MCF 10A (cell line): ENCODE data around the gene PDE9A. TPM values are rescaled to one million over a fixed set of nuclear protein-coding genes. Genes with fewer than 3 reads are reported as not detected.

ENCODE experiments used
- BruUV-seq: library from RNA; stranded (reverse); fragments of 400-500 nt; replicated peaks from 2 replicates; lab custom pipeline; 2021; lab: Mats Ljungman, UMichigan
- CTCF ChIA-PET: fragments of 300-600 bp; sonication (Branson Sonifier 250); formaldehyde crosslinking; extraction: SDS; loops from one replicate; lab custom pipeline; 2021; ENCODE audit warnings: antibody characterized with exemption, inconsistent platforms; lab: Yijun Ruan, JAX
- POLR2A ChIA-PET: fragments of 300-600, 350-650 bp; sonication (Branson Sonifier 250); formaldehyde crosslinking; extraction: SDS; loops from one replicate; lab custom pipeline; 2020; ENCODE audit warnings: antibody characterized with exemption, inconsistent platforms; lab: Yijun Ruan, JAX
- DNase-seq: peaks from one replicate; pipeline ENCODE4 v3.0.0-alpha.2; 2018; ENCODE audit not compliant: unreplicated experiment
- H3K27ac Mint-ChIP-seq: one replicate; pipeline ENCODE4 v1.8.0; 2022; ENCODE audit warnings: mild to moderate bottlenecking, low read depth, mixed read lengths; ENCODE audit not compliant: unreplicated experiment
- H3K27me3 Mint-ChIP-seq: one replicate; pipeline ENCODE4 v1.8.0; 2022; ENCODE audit warnings: mixed read lengths; ENCODE audit not compliant: insufficient read depth, unreplicated experiment
- H3K36me3 Mint-ChIP-seq: one replicate; pipeline ENCODE4 v1.8.0; 2022; ENCODE audit warnings: mild to moderate bottlenecking, moderate library complexity, mixed read lengths; ENCODE audit not compliant: insufficient read depth, unreplicated experiment
- H3K4me1 Mint-ChIP-seq: one replicate; pipeline ENCODE4 v1.8.0; 2022; ENCODE audit warnings: mixed read lengths; ENCODE audit not compliant: insufficient read depth, unreplicated experiment
- H3K4me3 Mint-ChIP-seq: one replicate; pipeline ENCODE4 v1.8.0; 2022; ENCODE audit warnings: mild to moderate bottlenecking, moderate library complexity, mixed read lengths; ENCODE audit not compliant: unreplicated experiment
- H3K9me3 Mint-ChIP-seq: one replicate; pipeline ENCODE4 v1.8.0; 2022; ENCODE audit warnings: mixed read lengths; ENCODE audit not compliant: unreplicated experiment
- intact Hi-C: fragments of 100-400 bp; cut with micrococcal nuclease; formaldehyde crosslinking; loops from 2 replicates; pipeline ENCODE4 v1.14.1; 2022
- total RNA-seq: library from RNA; stranded (reverse); gene quantifications from 2 replicates; pipeline ENCODE4 v1.2.3, GENCODE V29; 2022
- TF ChIP-seq, protein P1 (sequence below): fragments of 200-600 bp; IDR thresholded peaks from one replicate; pipeline ENCODE4 v1.8.0; 2022; ENCODE audit warnings: antibody characterized with exemption, mild to moderate bottlenecking; ENCODE audit not compliant: unreplicated experiment

Gene PDE9A
- total RNA-seq, 1 experiment from 2014 or later = not detected

DNA sequence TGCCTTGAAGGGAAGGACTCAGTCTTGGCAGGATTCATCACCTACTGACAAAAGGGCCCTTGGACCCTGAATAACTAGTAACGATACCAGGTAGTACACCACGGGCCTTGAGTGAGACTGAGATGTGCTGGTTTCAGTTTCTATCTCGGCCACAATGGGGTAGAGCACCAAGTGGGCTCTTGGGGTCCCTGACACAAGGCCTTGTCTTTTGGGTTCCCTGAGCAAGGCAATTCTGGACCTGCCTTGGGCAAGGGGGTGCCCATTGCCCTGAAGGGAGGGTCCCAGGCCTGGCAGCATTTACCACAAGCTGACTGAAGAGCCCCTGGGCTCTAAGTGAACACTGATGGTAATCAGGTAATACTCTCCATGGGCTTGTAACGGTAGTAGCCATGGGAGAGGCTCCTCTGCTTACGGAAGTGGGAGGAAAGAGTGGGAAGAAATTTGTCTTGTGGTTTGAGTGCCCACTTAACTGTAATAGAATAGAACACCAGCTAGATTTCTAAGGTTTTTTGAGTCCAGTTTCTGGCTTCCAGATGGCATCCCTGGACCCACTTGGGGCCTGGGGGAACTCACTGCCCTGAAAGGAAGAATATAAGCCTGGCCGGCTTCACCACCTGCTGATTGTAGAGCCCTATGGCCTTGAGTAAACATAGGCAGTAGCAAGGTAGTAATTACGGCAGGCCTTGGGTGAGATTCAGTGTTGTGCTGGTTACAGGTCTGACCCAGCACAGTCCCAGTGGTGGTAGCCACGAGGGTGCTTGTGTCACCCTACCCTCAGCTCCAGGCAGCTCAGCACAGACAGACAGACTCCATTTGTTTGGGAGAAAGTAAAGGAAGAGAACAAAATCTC is 167.4 kb downstream of the PDE9A start:
- no peak overlapping the region for H3K4me3 Mint-ChIP-seq
- no peak overlapping the region for H3K27ac Mint-ChIP-seq
- no TSS peak for BruUV-seq
- no peaks in the 10 kb centered on the region for H3K9me3 Mint-ChIP-seq
- TF ChIP-seq, protein P1, sequence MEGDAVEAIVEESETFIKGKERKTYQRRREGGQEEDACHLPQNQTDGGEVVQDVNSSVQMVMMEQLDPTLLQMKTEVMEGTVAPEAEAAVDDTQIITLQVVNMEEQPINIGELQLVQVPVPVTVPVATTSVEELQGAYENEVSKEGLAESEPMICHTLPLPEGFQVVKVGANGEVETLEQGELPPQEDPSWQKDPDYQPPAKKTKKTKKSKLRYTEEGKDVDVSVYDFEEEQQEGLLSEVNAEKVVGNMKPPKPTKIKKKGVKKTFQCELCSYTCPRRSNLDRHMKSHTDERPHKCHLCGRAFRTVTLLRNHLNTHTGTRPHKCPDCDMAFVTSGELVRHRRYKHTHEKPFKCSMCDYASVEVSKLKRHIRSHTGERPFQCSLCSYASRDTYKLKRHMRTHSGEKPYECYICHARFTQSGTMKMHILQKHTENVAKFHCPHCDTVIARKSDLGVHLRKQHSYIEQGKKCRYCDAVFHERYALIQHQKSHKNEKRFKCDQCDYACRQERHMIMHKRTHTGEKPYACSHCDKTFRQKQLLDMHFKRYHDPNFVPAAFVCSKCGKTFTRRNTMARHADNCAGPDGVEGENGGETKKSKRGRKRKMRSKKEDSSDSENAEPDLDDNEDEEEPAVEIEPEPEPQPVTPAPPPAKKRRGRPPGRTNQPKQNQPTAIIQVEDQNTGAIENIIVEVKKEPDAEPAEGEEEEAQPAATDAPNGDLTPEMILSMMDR = no peak
- H3K4me1 Mint-ChIP-seq = no peaks in the 10 kb centered on the region
- H3K36me3 Mint-ChIP-seq = no peaks in the 10 kb centered on the region
- intact Hi-C loops = no loop called here
- CTCF ChIA-PET = interaction anchor here (1.8 kb wide), 1 partner anchor 227 kb away, joined by 13 read pairs; no protein-coding TSS in a partner anchor
- DNase-seq = no peak
- POLR2A ChIA-PET = interaction anchor here (0.5 to 1.8 kb wide), 3 partner anchors 8 to 1142 kb away, joined by 3 to 4 read pairs (median 4); no protein-coding TSS in a partner anchor
- peaks cover 11% of the 10 kb centered on the region for H3K27me3 Mint-ChIP-seq

Other genes with a start within 250 kb of the PDE9A start
- not detected in 2 replicates for gene UBASH3A, start 249.7 kb upstream of the PDE9A start, total RNA-seq
- gene RSPH1, start 157.4 kb upstream of the PDE9A start, total RNA-seq = 0.51 and 0.52 TPM in 2 replicates
- gene SLC37A1, start 139.8 kb upstream of the PDE9A start, total RNA-seq = 4.9 and 7.6 TPM in 2 replicates
- gene WDR4, start 225.9 kb downstream of the PDE9A start, total RNA-seq = 20.7 and 34.4 TPM in 2 replicates
- 70.0 and 79.7 TPM in 2 replicates for gene NDUFV3, start 239.7 kb downstream of the PDE9A start, total RNA-seq